ENCODE measurements around the gene SINHCAF.
"Not testable (repeated sequence)": the region's sequence is repeated elsewhere in the genome, so short reads cannot be mapped to it uniquely, and the experiment has no call there.

SINHCAF gene

GRCh38 chr12:31250179-31250578 is 75.8 kb downstream of the SINHCAF start:
- DNase-seq (ENCODE audit: insufficient read length), result no peak
- no peak for FAIRE-seq
- TF ChIP-seq POLR2AphosphoS5 (IDR thresholded peaks at IDR 0.05; ENCODE audit: low read depth, low read length) (no peak), POLR2A (IDR thresholded peaks at IDR 0.05; ENCODE audit: low read depth, low read length) (no peak), TAF1 (IDR thresholded peaks at IDR 0.05; ENCODE audit: borderline replicate concordance, low read depth, low read length) (no peak)

DNA sequence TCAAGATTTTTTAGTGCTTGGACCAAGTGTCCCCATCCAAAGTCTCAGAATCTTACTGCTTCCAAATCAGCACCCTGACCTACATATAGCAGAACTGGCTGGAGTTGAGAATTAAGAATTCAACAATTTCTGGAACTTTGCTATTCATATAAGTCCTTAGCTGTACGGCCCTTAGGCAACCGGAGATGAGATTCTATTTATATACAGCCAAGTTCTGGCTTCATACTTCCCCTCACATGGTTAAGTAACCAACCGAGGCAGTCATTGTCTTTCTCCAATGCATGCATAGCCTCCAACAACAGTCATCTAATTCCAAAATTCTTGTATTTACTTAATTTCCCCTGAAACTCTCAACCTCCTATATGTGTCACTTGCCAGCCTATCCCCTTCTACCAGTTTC is 76.6 kb downstream of the SINHCAF start:
- FAIRE-seq (no peak), DNase-seq (ENCODE audit: insufficient read length) (no peak)
- TF ChIP-seq TAF1 (IDR thresholded peaks at IDR 0.05; ENCODE audit: borderline replicate concordance, low read depth, low read length) (no peak), POLR2AphosphoS5 (IDR thresholded peaks at IDR 0.05; ENCODE audit: low read depth, low read length) (no peak), POLR2A (IDR thresholded peaks at IDR 0.05; ENCODE audit: low read depth, low read length) (no peak)

DNA sequence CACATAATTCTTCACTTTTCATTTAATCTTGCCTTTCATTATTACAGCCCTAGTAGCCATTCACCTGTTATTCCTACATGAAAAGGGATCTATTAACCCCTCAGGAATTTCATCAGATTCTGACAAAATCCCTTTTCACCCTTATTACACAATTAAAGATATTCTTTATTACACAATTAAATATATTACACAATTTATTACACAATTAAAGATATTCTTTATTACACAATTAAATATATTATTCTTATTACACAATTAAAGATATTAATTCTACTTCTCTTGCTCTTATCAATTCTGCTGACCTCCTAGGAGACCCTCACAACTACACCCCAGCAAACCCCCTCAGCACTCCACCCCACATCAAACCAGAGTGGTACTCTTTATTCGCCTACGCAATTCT is 77.1 kb downstream of the SINHCAF start:
- TF ChIP-seq POLR2A (IDR thresholded peaks at IDR 0.05; ENCODE audit: low read depth, low read length), result no peak
- FAIRE-seq, result no peak
- DNase-seq (ENCODE audit: insufficient read length), result no peak

DNA sequence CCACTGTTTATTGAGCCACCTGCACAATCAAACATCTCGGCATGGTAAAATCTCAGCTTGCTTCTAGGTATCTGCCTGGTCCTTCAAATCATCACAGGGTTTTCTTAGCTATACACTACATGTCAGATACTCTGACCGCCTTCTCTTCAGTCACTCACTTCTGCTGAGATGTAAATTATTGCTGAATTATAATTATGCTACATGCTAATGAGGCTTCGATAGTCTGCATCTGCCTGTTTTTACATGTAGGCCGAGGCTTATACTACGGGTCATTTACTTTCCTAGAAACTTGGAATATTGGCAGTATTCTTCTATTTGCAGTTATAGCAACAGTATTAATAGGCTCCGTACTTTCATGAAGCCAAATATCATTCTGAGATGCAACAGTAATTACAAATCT is 77.6 kb downstream of the SINHCAF start:
- TF ChIP-seq POLR2AphosphoS5 (IDR thresholded peaks at IDR 0.05; ENCODE audit: low read depth, low read length) (no peak), TAF1 (IDR thresholded peaks at IDR 0.05; ENCODE audit: borderline replicate concordance, low read depth, low read length) (no peak), POLR2A (IDR thresholded peaks at IDR 0.05; ENCODE audit: low read depth, low read length) (no peak)
- FAIRE-seq (no peak), DNase-seq (ENCODE audit: insufficient read length) (no peak)

GRCh38 chr12:31246470-31246850 is 79.5 kb downstream of the SINHCAF start:
- TF ChIP-seq POLR2AphosphoS5 (IDR thresholded peaks at IDR 0.05; ENCODE audit: low read depth, low read length), result no peak
- TF ChIP-seq POLR2A (IDR thresholded peaks at IDR 0.05; ENCODE audit: low read depth, low read length), result no peak
- TF ChIP-seq TAF1 (IDR thresholded peaks at IDR 0.05; ENCODE audit: borderline replicate concordance, low read depth, low read length), result no peak
- DNase-seq (ENCODE audit: insufficient read length) (no peak), FAIRE-seq (no peak)

GRCh38 chr12:31245822-31246469 is 80.0 kb downstream of the SINHCAF start:
- FAIRE-seq, result no peak
- no peak for DNase-seq (ENCODE audit: insufficient read length)
- no peak for TF ChIP-seq TAF1 (IDR thresholded peaks at IDR 0.05; ENCODE audit: borderline replicate concordance, low read depth, low read length)
- no peak for TF ChIP-seq POLR2A (IDR thresholded peaks at IDR 0.05; ENCODE audit: low read depth, low read length)
- TF ChIP-seq POLR2AphosphoS5 (IDR thresholded peaks at IDR 0.05; ENCODE audit: low read depth, low read length), result no peak

DNA sequence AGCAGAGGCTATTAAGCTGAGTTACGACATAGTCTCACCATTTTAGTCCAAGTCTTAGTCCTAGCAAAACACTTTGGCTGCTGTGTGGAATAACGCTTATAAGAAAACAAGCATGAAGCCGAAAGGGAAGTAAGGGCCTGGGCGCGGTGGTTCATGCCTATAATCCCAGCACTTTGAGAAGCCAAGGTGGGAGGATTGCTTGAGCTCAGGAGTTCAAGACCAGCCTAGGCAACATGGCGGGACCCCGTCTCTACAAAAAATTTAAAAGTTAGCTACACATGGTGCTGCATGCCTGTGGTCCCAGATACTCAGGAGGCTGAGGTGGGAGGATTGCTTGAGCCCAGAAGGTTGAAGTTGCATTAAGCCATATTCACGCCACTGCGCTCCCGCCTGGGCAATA is 83.5 kb downstream of the SINHCAF start:
- DNase-seq (ENCODE audit: insufficient read length); FAIRE-seq: not testable (repeated sequence)

GRCh38 chr12:31238764-31239387 is 87.1 kb downstream of the SINHCAF start:
- DNase-seq (ENCODE audit: insufficient read length), result peak; percentile 41
- peak; percentile 56 for FAIRE-seq
- TF ChIP-seq TAF1 (IDR thresholded peaks at IDR 0.05; ENCODE audit: borderline replicate concordance, low read depth, low read length), result no peak
- no peak for TF ChIP-seq POLR2AphosphoS5 (IDR thresholded peaks at IDR 0.05; ENCODE audit: low read depth, low read length)
- TF ChIP-seq POLR2A (IDR thresholded peaks at IDR 0.05; ENCODE audit: low read depth, low read length), result no peak

- FAIRE-seq; DNase-seq (ENCODE audit: insufficient read length): not testable (repeated sequence)
Observed at GRCh38 chr12:31238333-31238732, 87.6 kb downstream of the SINHCAF start.

- FAIRE-seq, result peak; percentile 42
- TF ChIP-seq POLR2AphosphoS5 (IDR thresholded peaks at IDR 0.05; ENCODE audit: low read depth, low read length) (no peak), POLR2A (IDR thresholded peaks at IDR 0.05; ENCODE audit: low read depth, low read length) (no peak), TAF1 (IDR thresholded peaks at IDR 0.05; ENCODE audit: borderline replicate concordance, low read depth, low read length) (no peak)
- DNase-seq (ENCODE audit: insufficient read length), result no peak
Observed at GRCh38 chr12:31236998-31237637, 88.8 kb downstream of the SINHCAF start.

DNA sequence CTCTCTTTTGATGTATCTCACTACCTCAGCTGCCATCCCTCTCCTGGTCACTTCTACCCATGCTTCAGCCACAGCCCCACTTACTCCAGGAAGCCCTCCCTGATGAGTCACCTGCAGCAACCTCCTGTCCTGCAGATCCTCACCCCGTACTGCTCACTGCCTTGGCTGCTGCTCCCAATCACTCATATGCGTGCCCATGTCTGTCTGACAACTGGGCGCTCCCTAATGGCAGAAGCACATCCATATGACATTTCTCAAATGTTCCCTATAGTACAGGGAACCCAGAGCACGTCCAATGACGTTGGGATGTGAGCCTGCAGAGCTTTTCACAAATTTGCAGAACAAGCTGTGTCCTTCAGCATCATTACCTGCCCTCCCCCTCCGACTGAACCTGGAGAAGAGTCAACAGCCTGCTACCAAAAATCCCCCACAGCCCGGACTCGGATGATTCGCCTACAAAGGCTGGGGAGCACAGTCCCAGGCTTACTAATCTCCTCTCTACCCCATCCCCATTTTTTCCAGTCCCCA is 90.0 kb downstream of the SINHCAF start:
- no peak for DNase-seq (ENCODE audit: insufficient read length)
- TF ChIP-seq TAF1 (IDR thresholded peaks at IDR 0.05; ENCODE audit: borderline replicate concordance, low read depth, low read length), result no peak
- TF ChIP-seq POLR2A (IDR thresholded peaks at IDR 0.05; ENCODE audit: low read depth, low read length), result no peak
- TF ChIP-seq POLR2AphosphoS5 (IDR thresholded peaks at IDR 0.05; ENCODE audit: low read depth, low read length), result no peak
- no peak for FAIRE-seq

Measured in GM12892 (cell line).